OCI-LY1 (cell line): ENCODE results near the gene RAD51AP1.
"Not testable (repeated sequence)": the region's sequence is repeated elsewhere in the genome, so short reads cannot be mapped to it uniquely, and the experiment has no call there.

Experiments used
- H2AFZ ChIP-seq: fragments of 200-600 bp; sonication (generic), shearing (Covaris generic); 2 replicates; pipeline ENCODE4 v1.6.0; 2014; ENCODE audit warnings: antibody characterized with exemption, mild to moderate bottlenecking, low read length
- H3F3A ChIP-seq: fragments of 200-600 bp; sonication (generic), shearing (Covaris generic); 2 replicates; pipeline ENCODE4 v1.6.0; 2014; ENCODE audit warnings: mild to moderate bottlenecking, antibody characterized with exemption, low read length, moderate library complexity; ENCODE audit not compliant: insufficient read depth
- H3K27ac ChIP-seq: fragments of 200-600 bp; sonication (generic); 2 replicates; pipeline ENCODE4 v1.5.1; 2014; ENCODE audit warnings: low read length, mixed run types, mild to moderate bottlenecking, low read depth; ENCODE audit not compliant: poor library complexity, severe bottlenecking
- H3K27me3 ChIP-seq: fragments of 200-600 bp; sonication (generic); 2 replicates; pipeline ENCODE4 v1.6.0; 2014; ENCODE audit warnings: antibody characterized with exemption, mild to moderate bottlenecking, low read length, moderate library complexity; ENCODE audit not compliant: insufficient read depth
- H3K36me3 ChIP-seq: fragments of 200-600 bp; sonication (generic); 2 replicates; pipeline ENCODE4 v1.6.1; 2014; ENCODE audit warnings: mild to moderate bottlenecking, antibody characterized with exemption, low read length, moderate library complexity, mixed read lengths; ENCODE audit not compliant: insufficient read depth
- H3K4me1 ChIP-seq: fragments of 200-600 bp; sonication (generic); 2 replicates; pipeline ENCODE4 v1.5.1; 2014; ENCODE audit warnings: mild to moderate bottlenecking, low read length, moderate library complexity; ENCODE audit not compliant: insufficient read depth, severe bottlenecking
- H3K4me2 ChIP-seq: fragments of 200-600 bp; sonication (generic), shearing (Covaris generic); 2 replicates; pipeline ENCODE4 v1.6.1; 2014; ENCODE audit warnings: low read length
- H3K4me3 ChIP-seq: fragments of 200-600 bp; sonication (generic); 2 replicates; pipeline ENCODE4 v1.5.1; 2014; ENCODE audit warnings: low read length, low read depth, mild to moderate bottlenecking, mixed read lengths; ENCODE audit not compliant: poor library complexity, severe bottlenecking
- H3K79me2 ChIP-seq: fragments of 200-600 bp; shearing (Covaris generic); 2 replicates; pipeline ENCODE4 v1.6.1; 2016; ENCODE audit warnings: mixed run types, low read length, mixed read lengths; ENCODE audit not compliant: insufficient read depth
- H3K9ac ChIP-seq: fragments of 200-600 bp; sonication (generic), shearing (Covaris generic); 2 replicates; pipeline ENCODE4 v1.6.1; 2014; ENCODE audit warnings: mild to moderate bottlenecking, low read length, mixed read lengths
- H3K9me2 ChIP-seq: fragments of 200-600 bp; sonication (generic), shearing (Covaris generic); 2 replicates; pipeline ENCODE4 v1.6.1; 2014; ENCODE audit warnings: low read depth, mild to moderate bottlenecking, low read length, mixed read lengths
- H3K9me3 ChIP-seq: fragments of 200-600 bp; shearing (Covaris generic); 2 replicates; pipeline ENCODE4 v1.6.1; 2014; ENCODE audit warnings: low read length, mixed read lengths
- H4K20me1 ChIP-seq: fragments of 200-600 bp; sonication (generic), shearing (Covaris generic); 2 replicates; pipeline ENCODE4 v1.6.0; 2016; ENCODE audit warnings: mild to moderate bottlenecking, low read length; ENCODE audit not compliant: insufficient read depth
- EZH2 ChIP-seq: fragments of 200-600 bp; sonication (generic), shearing (Covaris generic); IDR thresholded peaks from 2 replicates; pipeline ENCODE4 v1.8.0; 2017; ENCODE audit warnings: borderline replicate concordance, mixed run types, mild to moderate bottlenecking, antibody characterized with exemption, low read length, moderate library complexity, mixed read lengths
- TF ChIP-seq, protein P1 (sequence below): fragments of 200-600 bp; sonication (generic), shearing (Covaris generic); IDR thresholded peaks from 2 replicates; pipeline ENCODE4 v1.5.1; 2017; ENCODE audit warnings: mild to moderate bottlenecking, antibody characterized with exemption, low read length, moderate library complexity, mixed read lengths

Gene RAD51AP1

DNA sequence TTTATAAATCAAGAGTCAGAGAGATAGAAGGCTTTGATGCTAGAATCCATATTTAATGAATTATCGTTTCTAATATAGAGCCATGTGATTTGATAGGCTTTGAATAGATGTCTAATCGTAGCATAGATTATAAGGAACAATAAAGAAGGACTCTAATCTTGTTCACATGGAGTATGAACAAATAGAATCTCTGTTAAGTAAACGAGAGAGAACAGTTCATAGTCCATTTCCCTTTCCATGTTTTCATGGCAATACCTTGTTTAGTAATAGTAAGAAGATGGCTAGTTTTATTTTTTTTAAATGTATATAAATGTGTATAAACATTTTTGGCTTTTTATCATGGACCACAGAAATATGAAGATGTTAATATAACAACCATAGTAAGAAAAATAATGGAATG, 32.3 kb upstream of the RAD51AP1 start:
- Histone ChIP-seq H4K20me1 (no peaks in the 10 kb centered on the region), H3F3A (no peaks in the 10 kb centered on the region), H3K4me2 (no peak overlapping the region), H3K4me1 (no peaks in the 10 kb centered on the region), H3K36me3 (peaks cover 14% of the 10 kb centered on the region; the same call in 1 of the 2 replicates), H3K4me3 (no peak overlapping the region), H3K9me3 (no peaks in the 10 kb centered on the region), H3K9me2 (no peaks in the 10 kb centered on the region), H2AFZ (no peak overlapping the region), H3K27me3 (no peaks in the 10 kb centered on the region), H3K27ac (no peak overlapping the region), H3K9ac (no peak overlapping the region), H3K79me2 (no peaks in the 10 kb centered on the region)
- TF ChIP-seq, protein P1, sequence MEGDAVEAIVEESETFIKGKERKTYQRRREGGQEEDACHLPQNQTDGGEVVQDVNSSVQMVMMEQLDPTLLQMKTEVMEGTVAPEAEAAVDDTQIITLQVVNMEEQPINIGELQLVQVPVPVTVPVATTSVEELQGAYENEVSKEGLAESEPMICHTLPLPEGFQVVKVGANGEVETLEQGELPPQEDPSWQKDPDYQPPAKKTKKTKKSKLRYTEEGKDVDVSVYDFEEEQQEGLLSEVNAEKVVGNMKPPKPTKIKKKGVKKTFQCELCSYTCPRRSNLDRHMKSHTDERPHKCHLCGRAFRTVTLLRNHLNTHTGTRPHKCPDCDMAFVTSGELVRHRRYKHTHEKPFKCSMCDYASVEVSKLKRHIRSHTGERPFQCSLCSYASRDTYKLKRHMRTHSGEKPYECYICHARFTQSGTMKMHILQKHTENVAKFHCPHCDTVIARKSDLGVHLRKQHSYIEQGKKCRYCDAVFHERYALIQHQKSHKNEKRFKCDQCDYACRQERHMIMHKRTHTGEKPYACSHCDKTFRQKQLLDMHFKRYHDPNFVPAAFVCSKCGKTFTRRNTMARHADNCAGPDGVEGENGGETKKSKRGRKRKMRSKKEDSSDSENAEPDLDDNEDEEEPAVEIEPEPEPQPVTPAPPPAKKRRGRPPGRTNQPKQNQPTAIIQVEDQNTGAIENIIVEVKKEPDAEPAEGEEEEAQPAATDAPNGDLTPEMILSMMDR: no peak
- no peak for TF ChIP-seq EZH2

DNA sequence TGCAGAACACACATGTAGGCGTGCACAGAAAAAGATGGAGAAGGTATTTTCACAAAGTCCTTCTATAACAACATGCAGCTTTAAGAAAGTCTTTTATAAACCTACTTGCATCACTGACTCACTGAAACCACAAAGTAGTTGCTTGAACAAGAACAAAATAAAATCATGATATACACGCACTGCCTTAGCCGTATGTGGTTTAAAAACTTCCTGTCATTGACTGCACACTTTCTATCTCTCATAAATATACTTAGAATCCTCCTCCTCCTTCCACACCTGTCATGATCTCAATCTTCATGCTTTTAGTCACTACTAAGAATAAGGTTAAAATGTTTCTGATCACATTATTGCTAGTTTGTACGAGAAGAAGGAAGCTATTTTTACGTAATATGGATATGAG, 31.8 kb upstream of the RAD51AP1 start:
- Histone ChIP-seq H3K27ac (no peak overlapping the region), H3K9me3 (no peaks in the 10 kb centered on the region), H3K27me3 (no peaks in the 10 kb centered on the region), H3K9me2 (no peaks in the 10 kb centered on the region), H4K20me1 (no peaks in the 10 kb centered on the region), H3K4me3 (no peak overlapping the region), H3K4me1 (no peaks in the 10 kb centered on the region), H3K79me2 (no peaks in the 10 kb centered on the region), H2AFZ (no peak overlapping the region), H3K36me3 (peaks cover 12% of the 10 kb centered on the region; the same call in 1 of the 2 replicates), H3F3A (no peaks in the 10 kb centered on the region), H3K4me2 (no peak overlapping the region), H3K9ac (no peak overlapping the region)
- no peak for TF ChIP-seq EZH2
- TF ChIP-seq, protein P1: no peak

DNA sequence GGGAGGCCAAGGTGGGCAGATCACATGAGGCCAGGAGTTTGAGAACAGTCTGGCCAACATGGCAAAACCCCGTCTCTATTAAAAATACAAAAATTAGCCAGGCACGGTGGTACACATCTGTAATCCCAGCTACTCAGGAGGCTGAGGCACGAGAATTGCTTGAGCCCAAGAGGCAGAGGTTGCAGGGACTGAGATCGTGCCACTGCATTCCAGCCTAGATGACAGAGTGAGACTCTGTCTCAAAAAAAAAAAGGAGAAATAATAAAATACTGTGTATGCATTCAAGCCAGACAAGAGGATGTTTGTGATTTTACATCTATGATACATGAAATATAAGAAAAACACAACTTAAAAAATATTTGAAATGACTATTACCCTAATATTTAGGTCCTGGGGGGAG, 30.2 kb upstream of the RAD51AP1 start:
- not testable (repeated sequence) for H3K4me3 ChIP-seq, H2AFZ ChIP-seq

DNA sequence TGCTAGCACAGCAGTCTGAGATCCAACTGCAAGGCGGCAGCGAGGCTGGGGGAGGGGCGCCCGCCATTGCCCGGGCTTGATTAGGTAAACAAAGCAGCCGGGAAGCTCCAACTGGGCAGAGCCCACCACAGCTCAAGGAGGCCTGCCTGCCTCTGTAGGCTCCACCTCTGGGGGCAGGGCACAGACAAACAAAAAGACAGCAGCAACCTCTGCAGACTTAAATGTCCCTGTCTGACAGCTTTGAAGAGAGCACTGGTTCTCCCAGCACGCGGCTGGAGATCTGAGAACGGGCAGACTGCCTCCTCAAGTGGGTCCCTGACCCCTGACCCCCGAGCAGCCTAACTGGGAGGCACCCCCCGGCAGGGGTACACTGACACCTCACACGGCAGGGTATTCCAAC, 29.4 kb upstream of the RAD51AP1 start:
- H2AFZ ChIP-seq, H3K79me2 ChIP-seq, H3K27ac ChIP-seq, H4K20me1 ChIP-seq, H3K9me3 ChIP-seq, H3K4me3 ChIP-seq, H3K9ac ChIP-seq, H3K9me2 ChIP-seq, H3K36me3 ChIP-seq, H3F3A ChIP-seq, H3K4me2 ChIP-seq, H3K4me1 ChIP-seq, H3K27me3 ChIP-seq: not testable (repeated sequence)

More for the DNA sequence above, 30.2 kb upstream of the RAD51AP1 start:
- not testable (repeated sequence) for H3K27me3 ChIP-seq, H3K36me3 ChIP-seq, H3K9me3 ChIP-seq, H3K9ac ChIP-seq, H3K4me1 ChIP-seq, H3K79me2 ChIP-seq, H3K4me2 ChIP-seq, H3K27ac ChIP-seq, H4K20me1 ChIP-seq, H3F3A ChIP-seq, H3K9me2 ChIP-seq
